GM18499 (cell line): ENCODE data around the gene PPP3CB.
"Not testable (repeated sequence)": the region's sequence is repeated elsewhere in the genome, so short reads cannot be mapped to it uniquely, and the experiment has no call there.

Experiments used
- ATAC-seq: cut with Tn5 transposase; IDR thresholded peaks from one replicate; pipeline ENCODE4 v1.9.1; 2021; ENCODE audit warnings: moderate number of reproducible peaks; ENCODE audit not compliant: insufficient read depth, unreplicated experiment

The PPP3CB gene

DNA sequence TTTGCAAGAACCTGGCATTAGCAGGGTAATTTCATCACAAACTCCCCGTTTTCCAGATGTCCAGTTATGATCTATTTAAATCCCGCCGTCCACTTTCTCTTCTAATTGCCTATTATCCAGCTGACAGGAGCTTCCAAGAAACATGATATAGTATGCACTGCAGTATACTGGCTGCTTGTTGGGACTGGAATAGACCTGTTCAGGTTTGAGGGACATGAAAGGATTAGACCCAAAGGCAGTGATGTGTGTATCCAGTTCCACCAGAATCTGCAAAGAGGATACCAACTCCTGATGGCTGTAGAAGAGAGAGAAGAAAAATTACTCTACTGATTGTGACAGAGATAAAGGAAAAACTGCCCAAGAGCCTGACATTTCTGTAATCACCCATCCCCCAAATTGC lies 71.3 kb downstream of the PPP3CB start:
- no peak for ATAC-seq

DNA sequence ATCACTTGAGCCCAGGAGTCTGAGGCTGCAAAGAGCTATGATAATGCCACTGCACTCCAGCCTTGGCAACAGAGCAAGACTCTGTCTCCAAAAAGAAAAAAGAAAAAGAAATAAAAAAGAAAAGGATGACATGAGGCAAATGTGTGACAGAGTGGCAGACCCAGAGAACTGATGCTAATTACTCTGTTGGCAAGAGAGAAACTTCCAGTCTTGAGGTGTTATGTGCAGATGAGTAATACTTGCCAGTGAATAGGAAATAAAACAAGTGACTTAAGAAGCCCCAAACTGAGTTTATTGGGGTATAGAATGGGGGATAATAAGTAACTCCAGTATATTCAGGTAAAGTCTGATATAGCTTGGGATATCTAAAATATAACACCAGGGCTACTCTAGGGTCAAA lies 72.5 kb downstream of the PPP3CB start:
- no peak for ATAC-seq

DNA sequence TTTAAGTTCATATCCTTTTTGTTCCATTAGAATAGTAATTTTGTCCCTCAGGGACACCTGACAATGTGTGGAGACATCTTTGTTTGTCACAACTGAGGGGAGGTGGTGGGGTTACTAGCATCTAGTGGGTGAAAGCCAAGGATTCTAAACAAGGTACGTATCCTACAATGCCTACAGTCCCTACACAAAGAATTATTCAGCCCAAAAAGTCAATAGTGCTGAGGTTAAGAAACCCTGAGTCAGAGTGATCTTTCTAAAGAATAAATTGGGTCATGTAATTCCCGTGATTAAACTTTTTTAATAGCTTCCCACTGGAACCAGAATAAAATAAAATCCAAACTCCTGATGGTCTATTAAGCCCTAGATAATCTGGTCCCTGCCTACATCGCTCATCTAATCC lies 79.3 kb downstream of the PPP3CB start:
- no peak for ATAC-seq

DNA sequence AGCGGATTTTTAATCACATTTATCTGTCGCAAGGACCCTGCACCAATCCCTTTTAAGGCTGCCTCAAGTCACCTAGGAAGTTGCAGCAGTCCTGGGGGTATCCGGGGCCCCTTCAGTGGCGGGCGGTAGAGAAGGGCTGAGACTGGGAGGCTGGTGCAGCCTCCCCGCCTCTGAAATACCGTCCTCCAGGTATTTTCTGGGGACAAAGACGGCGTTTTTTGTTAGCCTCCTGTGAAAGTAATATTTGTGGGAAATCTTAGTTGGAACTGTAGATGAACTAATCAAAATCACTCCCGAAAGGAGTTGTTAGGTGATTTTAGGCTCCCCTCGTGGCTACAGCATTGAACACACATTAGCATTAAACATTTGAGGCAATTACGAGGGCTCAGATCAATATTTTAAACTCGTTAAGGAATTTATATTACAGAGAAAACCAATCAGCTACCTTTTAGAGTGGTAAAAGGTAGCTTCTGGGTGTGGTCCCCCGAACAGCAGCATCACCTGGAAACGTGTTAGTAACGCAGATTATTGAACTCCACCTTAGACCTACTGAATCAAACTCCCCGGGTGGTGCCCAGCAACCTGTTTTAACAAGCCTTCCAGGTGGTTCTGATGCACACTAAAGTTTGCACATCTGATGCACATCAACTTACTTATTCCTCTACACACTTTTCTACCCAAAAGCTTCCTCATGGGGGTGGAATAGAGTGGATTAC lies 81.4 kb downstream of the PPP3CB start:
- peak; percentile 15 for ATAC-seq

DNA sequence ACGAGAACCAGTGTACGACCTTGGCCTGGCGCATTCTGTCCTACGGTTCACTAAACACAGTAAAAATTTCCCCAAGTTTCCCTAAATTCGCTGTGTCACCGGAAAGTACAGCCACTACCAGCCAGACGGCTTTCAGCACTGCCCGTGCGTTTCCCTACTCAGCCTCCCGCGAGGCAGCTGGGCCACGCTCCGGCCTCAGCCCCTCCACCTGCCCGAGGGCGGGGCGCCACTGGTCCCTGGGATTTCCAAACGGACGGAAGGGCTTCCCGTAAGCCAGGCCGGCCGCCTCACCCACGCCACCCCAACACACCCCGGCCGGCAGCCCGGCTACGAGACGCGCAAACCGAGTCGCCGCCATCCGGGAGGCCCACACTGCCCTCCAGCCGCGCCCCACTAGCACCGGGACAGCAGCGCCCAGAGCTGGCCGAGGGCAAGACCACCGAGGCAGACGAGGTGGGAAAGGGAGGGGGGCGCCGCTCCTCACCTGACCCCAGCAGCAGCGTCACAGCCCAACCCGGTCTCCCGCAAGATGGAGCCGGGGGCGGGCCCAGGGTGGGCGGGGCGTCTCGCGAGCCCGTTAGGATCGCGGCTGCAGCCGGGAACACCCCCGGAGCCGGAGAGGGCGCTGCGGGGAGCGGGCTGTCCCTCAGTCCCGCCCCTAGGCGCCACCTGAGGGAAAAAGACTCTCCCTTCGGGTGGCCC lies 82.1 kb downstream of the PPP3CB start, which contains the start of gene ANXA7:
Gene ANXA7, minus strand, starts transcription at position 531 of the 702 bp plus-strand sequence. CDS start 13,202 bp downstream, outside the sequence.
- peak; percentile 50 for ATAC-seq

DNA sequence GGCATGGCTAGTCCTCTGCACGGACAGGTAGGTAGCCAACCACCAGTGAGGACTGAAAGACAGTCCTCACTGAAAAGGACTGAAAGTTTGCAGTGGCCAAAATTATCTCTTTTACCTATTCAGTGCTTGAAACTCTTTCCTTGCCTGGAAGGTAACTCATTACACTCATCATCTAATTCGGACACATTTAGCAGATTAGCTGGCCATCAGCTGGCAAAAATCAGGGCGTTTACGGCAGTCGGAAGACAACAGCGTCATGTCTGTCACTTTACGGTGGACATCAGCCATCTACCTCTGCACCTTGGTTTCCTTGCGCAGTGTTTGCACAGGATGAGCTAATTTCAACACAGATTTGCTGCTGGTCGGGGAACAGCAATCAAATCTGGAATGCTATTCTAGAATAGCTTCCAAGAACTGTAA lies 82.7 kb downstream of the PPP3CB start:
- no peak for ATAC-seq

DNA sequence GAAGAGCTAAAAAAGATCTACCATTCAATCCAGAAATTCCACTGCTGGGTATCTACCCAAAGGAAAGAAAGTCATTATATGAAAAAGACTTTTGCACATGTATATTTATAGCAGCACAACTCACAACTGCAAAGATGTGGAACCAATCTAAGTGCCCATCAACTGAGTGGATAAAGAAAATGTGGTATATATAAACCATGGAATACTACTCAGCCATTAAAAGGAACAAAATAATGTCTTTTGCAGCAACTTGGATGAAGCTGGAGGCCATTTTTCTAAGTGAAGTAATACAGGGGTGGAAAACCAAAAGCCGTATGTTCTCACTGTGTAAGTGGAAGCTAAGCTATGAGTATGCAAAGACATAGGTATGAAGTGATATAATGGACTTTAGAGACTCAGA lies 84.9 kb downstream of the PPP3CB start:
- ATAC-seq, result no peak

DNA sequence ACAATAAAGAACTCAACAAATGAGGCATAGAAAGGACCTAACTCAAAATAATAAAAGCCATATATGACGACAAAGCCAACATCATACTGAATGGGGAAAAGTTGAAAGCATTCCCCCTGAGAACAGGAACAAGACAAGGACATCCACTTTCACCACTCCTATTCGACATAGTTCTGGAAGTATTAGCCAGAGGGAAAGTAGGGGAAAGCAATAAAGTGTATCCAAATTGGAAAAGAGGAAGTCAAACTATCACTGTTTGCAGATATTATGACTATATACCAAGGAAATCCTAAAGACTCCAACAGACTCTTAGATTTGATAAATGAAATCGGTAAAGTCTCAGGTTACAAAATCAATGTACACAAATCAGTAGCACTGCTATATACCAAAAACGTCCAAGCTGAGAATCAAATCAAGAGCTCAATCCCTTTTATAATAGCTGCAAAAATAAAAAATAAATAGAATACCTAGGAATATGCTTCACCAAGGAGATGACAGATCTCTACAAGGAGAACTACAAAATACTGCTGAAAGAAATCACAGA lies 86.8 kb downstream of the PPP3CB start:
- ATAC-seq, result no peak

DNA sequence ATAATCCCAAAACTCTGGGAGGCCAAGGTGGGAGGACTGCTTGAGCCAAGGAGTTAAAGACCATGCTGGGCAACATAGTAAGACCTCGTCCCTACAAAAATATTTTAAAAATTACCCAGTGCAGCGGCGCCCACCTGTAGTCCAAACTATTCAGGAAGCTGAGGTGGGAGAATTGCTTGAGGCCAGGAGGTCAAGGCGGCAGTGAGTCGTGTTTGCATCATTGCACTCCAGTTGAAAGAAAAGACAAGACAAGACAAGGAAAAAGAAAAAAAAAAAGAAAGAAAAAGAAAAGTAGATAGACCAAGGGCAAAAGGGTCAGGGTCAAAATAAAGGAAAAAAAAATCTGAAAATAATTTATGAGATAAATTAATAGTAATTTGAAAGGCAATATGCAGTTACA lies 87.8 kb downstream of the PPP3CB start:
- ATAC-seq, result no peak

DNA sequence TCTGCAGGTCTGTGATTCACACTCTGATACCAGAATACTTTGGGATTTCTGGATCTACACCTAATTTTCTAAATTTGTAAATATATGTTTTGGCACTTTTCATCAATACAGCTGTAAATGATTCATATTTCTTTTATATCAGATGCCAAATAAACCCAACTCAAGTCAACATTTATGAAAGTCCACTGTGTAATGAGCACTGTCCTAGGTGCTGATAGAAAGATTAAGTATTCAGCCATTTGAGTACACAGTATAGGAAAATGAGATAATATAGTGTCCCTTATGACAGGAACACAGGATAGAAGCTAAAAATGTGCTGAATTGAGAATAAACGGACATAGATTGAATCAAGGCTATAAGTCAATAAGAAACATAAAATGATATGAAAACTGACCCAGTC lies 88.3 kb downstream of the PPP3CB start:
- no peak for ATAC-seq

DNA sequence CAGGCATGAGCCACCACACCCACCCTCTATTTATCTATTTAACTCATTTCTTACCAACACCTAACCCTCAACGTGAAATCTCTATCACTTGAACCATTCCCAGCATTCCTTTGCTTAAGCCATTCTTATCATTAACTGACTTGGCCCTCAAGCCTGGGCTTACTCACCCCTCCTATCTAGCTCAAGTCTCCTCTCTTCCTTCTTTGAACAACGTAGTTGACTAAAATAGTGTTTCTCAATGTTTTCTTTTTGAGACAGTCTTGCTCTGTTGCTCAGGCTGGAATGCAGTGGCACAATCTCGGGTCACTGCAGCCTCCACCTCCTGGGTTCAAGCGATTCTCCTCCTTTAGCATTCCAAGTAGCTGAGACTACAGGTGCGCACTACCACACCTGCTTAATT lies 89.0 kb downstream of the PPP3CB start:
- ATAC-seq, result no peak

DNA sequence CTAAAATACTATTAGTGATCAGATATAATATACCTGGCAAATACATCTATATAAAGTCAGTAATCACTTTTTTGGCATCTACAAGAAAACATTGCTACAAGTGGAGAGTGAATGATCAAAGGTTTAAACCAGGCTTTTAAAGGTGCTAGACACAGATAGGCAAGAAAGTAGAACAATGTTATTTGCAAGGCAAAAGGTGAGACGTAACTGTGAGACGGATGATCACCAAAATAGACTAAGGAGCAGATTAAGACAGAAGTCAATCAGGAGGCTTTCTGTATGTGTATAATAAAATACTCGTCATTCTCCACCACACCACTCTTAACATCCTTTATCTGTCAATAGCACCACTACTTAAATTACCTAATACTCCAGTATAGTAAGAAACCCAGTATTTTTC lies 90.3 kb downstream of the PPP3CB start:
- no peak for ATAC-seq

DNA sequence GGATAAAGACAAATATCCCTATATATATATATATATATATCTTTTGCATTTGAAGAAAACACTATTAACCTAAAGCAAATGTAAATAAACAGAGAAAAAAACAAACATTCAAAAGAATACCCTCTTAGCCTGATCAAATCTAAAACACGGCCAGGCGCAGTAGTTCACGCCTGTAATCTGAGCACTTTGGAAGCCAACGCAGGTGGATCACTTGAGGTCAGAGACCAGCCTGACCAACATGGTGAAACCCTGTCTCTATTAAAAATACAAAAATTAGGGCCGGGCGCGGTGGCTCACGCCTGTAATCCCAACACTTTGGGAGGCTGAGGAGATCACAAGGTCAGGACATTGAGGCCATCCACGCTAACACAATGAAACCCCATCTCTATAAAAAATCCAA lies 91.1 kb downstream of the PPP3CB start:
- no peak for ATAC-seq

DNA sequence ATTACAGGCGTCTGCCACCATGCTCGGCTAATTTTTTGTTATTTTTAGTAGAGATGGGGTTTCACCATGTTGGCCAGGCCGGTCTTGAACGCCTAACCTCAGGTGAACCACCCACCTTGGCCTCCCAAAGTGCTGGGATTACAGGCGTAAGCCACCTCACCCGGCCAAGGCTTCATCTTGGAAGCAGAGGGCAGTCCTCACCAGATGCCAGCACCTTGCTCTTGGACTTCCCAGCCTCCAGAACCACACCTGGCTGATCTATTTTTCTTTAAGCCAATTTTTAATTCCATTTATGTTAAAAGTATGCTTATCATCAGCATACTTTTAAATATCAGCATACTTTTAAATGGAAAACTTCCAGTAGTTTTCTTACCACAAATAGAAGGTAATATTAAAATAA lies 94.2 kb downstream of the PPP3CB start:
- no peak for ATAC-seq

DNA sequence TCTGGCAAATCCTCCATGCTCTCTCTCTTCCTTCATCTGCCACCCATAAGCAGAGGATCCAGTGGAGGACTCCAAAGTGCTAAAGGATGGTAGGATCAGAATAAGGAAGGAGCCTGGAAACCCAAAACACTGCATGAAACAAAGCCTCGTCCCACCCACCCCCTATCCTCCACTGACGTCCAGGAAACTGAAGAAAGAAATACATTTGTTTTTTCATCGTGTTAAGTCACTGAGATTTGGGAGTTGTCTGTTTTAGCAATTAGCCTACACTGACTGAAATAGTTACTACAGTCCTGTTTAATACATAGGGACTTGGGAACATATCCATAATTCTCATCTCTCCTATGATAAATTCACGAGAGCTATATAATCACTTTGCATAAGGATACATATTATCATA lies 96.8 kb downstream of the PPP3CB start:
- ATAC-seq, result no peak

DNA sequence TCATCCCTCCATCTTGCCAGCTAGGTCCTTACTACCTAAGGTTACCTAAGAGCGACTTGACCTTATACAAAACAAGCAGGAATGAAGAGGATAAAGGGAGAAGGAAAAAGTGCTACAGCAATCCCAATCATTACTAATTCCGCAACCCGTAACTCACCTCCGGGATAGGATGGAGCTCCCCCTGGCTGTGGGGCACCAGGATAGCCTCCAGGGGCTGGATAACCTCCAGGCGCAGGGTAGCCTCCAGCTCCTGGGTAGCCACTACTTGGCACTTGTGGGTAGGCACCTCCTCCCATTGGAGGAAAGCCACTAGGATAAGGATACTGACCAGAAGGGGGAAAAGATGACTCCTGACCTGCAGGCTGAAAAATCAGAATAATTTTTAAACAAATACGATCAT lies 97.8 kb downstream of the PPP3CB start:
- no peak for ATAC-seq

DNA sequence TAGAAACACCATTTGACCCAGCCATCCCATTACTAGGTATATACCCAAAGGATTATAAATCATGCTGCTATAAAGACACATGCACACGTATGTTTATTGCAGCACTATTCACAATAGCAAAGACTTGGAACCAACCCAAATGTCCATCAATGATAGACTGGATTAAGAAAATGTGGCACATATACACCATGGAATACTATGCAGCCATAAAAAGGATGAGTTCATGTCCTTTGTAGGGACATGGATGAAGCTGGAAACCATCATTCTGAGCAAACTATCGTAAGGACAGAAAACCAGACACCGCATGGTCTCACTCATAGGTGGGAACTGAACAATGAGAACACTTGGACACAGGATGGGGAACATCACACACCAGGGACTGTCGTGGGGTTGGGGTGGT lies 101.5 kb downstream of the PPP3CB start:
- not testable (repeated sequence) for ATAC-seq

DNA sequence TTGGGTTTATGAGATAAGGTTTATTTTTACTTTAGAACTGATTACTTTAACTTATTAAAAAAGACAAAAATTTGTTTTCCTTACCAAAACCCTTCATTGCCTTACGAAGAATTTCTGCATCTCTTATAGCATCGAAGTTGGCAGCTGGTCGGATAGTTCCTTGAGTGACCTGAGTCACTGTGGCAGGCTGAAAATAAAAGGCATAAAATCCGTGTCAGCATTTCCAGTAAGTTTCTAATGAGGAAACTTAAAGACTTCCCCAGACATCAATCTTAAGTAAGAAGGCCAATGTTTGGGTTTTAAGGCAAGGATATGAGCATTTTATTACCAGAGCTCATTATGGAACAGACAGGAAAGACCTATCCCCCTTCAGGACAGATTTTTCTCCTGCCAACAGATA lies 107.6 kb downstream of the PPP3CB start:
- ATAC-seq, result no peak

DNA sequence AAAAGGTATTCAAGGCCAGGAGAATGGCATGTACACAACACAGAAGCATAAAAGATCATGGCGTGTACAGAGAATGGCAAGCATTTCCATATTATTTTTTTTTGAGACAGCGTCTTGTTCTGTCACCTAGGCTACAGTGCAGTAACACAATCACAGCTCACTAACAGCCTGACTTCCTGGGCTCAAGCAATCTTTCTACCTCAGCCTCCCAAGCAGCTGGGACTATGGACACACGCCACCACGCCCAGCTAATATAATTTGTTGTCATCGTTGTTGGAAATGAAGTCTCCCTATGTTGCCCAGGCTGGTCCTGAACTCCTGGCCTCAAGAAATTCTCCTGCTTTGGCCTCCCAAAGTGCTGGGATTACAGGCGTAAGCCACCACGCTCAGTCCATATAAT lies 109.2 kb downstream of the PPP3CB start:
- no peak for ATAC-seq
